Endothelial cell of umbilical vein (primary cell): Measurements from ENCODE around the gene AFDN. TPM values are rescaled to one million over a fixed set of nuclear protein-coding genes. Genes with fewer than 3 reads are reported as not detected.

Source experiments
- BruUV-seq: library from RNA; stranded (reverse); fragments of 400-500 nt; replicated peaks from 2 replicates; lab custom pipeline; 2021; lab: Mats Ljungman, UMichigan
- CTCF ChIA-PET: fragments of 300-600, 350-600 bp; sonication (Branson Sonifier 250); formaldehyde crosslinking; loops from one replicate; lab custom pipeline; 2021; ENCODE audit warnings: antibody characterized with exemption, inconsistent platforms; lab: Charles Lee
- POLR2A ChIA-PET: fragments of 300-600, 350-600 bp; sonication (Branson Sonifier 250); formaldehyde crosslinking; loops from one replicate; lab custom pipeline; 2021; ENCODE audit warnings: antibody characterized with exemption, inconsistent platforms; lab: Charles Lee
- DNase-seq: peaks from one replicate; pipeline ENCODE4 v3.0.0-alpha.2; 2011; ENCODE audit warnings: low read depth, low spot score
- FAIRE-seq: peaks from 2 replicates; lab custom pipeline; 2011; peaks lifted over from hg19 to GRCh38; lab: Jason Lieb, UNC
- H2AFZ ChIP-seq: 2 replicates; pipeline ENCODE4 v1.6.0; 2012; ENCODE audit warnings: low read depth, low read length, control low read depth, inconsistent platforms
- H3K27ac ChIP-seq: 2 replicates; pipeline ENCODE4 v1.5.1; 2011; ENCODE audit warnings: low read depth, mild to moderate bottlenecking, control low read depth, low read length, moderate library complexity; ENCODE audit not compliant: insufficient read depth
- H3K27me3 ChIP-seq, 2 experiments: 2 replicates each; pipeline versions ENCODE4 v1.6.0 to v1.6.1; 2011; ENCODE audit warnings: low read length in 2 of 2, mixed read lengths in 1 of 2; ENCODE audit not compliant: control insufficient read depth in 2 of 2, insufficient read depth in 2 of 2
- H3K36me3 ChIP-seq, 2 experiments: 2 replicates in 1 of 2; 3 replicates in 1 of 2; pipeline ENCODE4 v1.5.1; 2011; ENCODE audit warnings: low read length in 2 of 2, mild to moderate bottlenecking in 1 of 2, moderate library complexity in 1 of 2; ENCODE audit not compliant: control insufficient read depth in 2 of 2, insufficient read depth in 2 of 2; ENCODE audit errors: extremely low read depth in 1 of 2
- H3K4me1 ChIP-seq: 3 replicates; pipeline ENCODE4 v1.5.1; 2011; ENCODE audit warnings: mild to moderate bottlenecking, low read length; ENCODE audit not compliant: control insufficient read depth, insufficient read depth; ENCODE audit errors: extremely low read depth
- H3K4me2 ChIP-seq: 2 replicates; pipeline ENCODE4 v1.6.1; 2011; ENCODE audit warnings: low read length, control low read depth, mixed read lengths; ENCODE audit not compliant: insufficient read depth
- H3K4me3 ChIP-seq, 3 experiments: fragments of 200-600 bp in 1 of 3; sonication (generic), shearing (Covaris generic) in 1 of 3; replicated peaks in 1 of 3; 2 replicates each; pipeline ENCODE4 v1.5.1; 2011 to 2016; ENCODE audit warnings: control low read depth in 3 of 3, low read length in 3 of 3, mild to moderate bottlenecking in 2 of 3, inconsistent platforms in 1 of 3, low read depth in 1 of 3, moderate library complexity in 1 of 3; ENCODE audit not compliant: insufficient read depth in 1 of 3
- H3K79me2 ChIP-seq: 2 replicates; pipeline ENCODE4 v1.6.0; 2012; ENCODE audit warnings: low read length, inconsistent platforms; ENCODE audit not compliant: control insufficient read depth, insufficient read depth
- H3K9ac ChIP-seq: replicated peaks from 2 replicates; pipeline ENCODE3; 2011; ENCODE audit warnings: low read length, control low read depth; ENCODE audit not compliant: insufficient read depth; ENCODE audit errors: extremely low read depth
- H3K9me1 ChIP-seq: replicated peaks from 3 replicates; pipeline ENCODE4 v1.6.0; 2011; ENCODE audit warnings: mild to moderate bottlenecking, low read length; ENCODE audit not compliant: control insufficient read depth, insufficient read depth; ENCODE audit errors: extremely low read depth
- H3K9me3 ChIP-seq: replicated peaks from 2 replicates; pipeline ENCODE4 v1.5.1; 2012; ENCODE audit warnings: low read length, inconsistent platforms; ENCODE audit not compliant: control insufficient read depth, insufficient read depth
- H4K20me1 ChIP-seq: replicated peaks from 2 replicates; pipeline ENCODE3; 2011; ENCODE audit warnings: mild to moderate bottlenecking, low read length; ENCODE audit not compliant: control insufficient read depth, insufficient read depth; ENCODE audit errors: extremely low read depth
- EZH2 ChIP-seq: IDR thresholded peaks from 2 replicates; pipeline ENCODE4 v1.6.1; 2012; ENCODE audit warnings: borderline replicate concordance, low read depth, mild to moderate bottlenecking, moderate library complexity, low read length, inconsistent platforms; ENCODE audit not compliant: severe bottlenecking
- FOS ChIP-seq: IDR thresholded peaks from 2 replicates; pipeline ENCODE4 v1.6.1; 2011; ENCODE audit warnings: mild to moderate bottlenecking, low read length, moderate library complexity, borderline replicate concordance; ENCODE audit not compliant: insufficient read depth
- GATA2 ChIP-seq: IDR thresholded peaks from 2 replicates; pipeline ENCODE4 v1.7.0; 2011; ENCODE audit warnings: low read depth, mild to moderate bottlenecking, moderate library complexity, mixed read lengths, low read length; ENCODE audit not compliant: insufficient read length, insufficient read depth
- JUN ChIP-seq: IDR thresholded peaks from 2 replicates; pipeline ENCODE4 v1.6.1; 2011; ENCODE audit warnings: borderline replicate concordance, low read depth; ENCODE audit not compliant: insufficient read length, insufficient read depth
- MYC ChIP-seq: IDR thresholded peaks from one replicate; pipeline ENCODE4 v1.6.1; 2011; ENCODE audit warnings: mild to moderate bottlenecking, low read depth, low read length
- POLR2A ChIP-seq: IDR thresholded peaks from 2 replicates; pipeline ENCODE4 v1.6.1; 2012; ENCODE audit warnings: low read depth, mild to moderate bottlenecking, control low read depth, low read length
- POLR2AphosphoS5 ChIP-seq: IDR thresholded peaks from 2 replicates; pipeline ENCODE4 v1.6.1; 2012; ENCODE audit warnings: low read depth, mild to moderate bottlenecking, control low read depth, low read length, moderate library complexity; ENCODE audit not compliant: insufficient read depth
- dilution Hi-C: fragments of 300-500 bp; cut with MboI; formaldehyde crosslinking; loops from one replicate; pipeline ENCODE4 v1.15.0; 2019; ENCODE audit warnings: low sequenced_read_pairs; ENCODE audit not compliant: extremely low pct_ligation_motif_present
- intact Hi-C: fragments of 100-400 bp; cut with micrococcal nuclease; formaldehyde crosslinking; loops from one replicate; pipeline ENCODE4 v1.10.0; 2022
- polyA plus RNA-seq, 4 experiments: library from polyadenylated mRNA; depleted of rRNA in 3 of 4; stranded (reverse) in 3 of 4; unstranded in 1 of 4; fragments of >200 nt; gene quantifications; 2 replicates each; pipeline versions ENCODE4 v1.2.1 to v1.2.3, GENCODE V29; 2011 to 2012; ENCODE audit warnings: missing spikeins in 1 of 4
- total RNA-seq: library from RNA; stranded (reverse); gene quantifications from 2 replicates; pipeline ENCODE4 v1.2.3, GENCODE V29; 2021
- TF ChIP-seq, protein P1 (sequence below), 2 donors: IDR thresholded peaks; 1 replicate in 1 of 2; 2 replicates in 1 of 2; pipeline ENCODE4 v1.5.1; 2011; ENCODE audit warnings: low read length in 2 of 2, mild to moderate bottlenecking in 2 of 2, moderate library complexity in 2 of 2, control low read depth in 1 of 2, inconsistent platforms in 1 of 2, low read depth in 1 of 2; ENCODE audit not compliant: insufficient read depth in 1 of 2; ENCODE audit errors: extremely low read depth in 1 of 2
- TF ChIP-seq, protein P2 (sequence below): IDR thresholded peaks from 2 replicates; pipeline ENCODE4 v1.6.1; 2011; ENCODE audit not compliant: insufficient read depth, insufficient read length

The AFDN gene
- total and polyA plus RNA-seq, 2 donors (not counting 3 experiments of a cell fraction or from before 2014, with no cell fraction given): 31.0 to 134 TPM

DNA sequence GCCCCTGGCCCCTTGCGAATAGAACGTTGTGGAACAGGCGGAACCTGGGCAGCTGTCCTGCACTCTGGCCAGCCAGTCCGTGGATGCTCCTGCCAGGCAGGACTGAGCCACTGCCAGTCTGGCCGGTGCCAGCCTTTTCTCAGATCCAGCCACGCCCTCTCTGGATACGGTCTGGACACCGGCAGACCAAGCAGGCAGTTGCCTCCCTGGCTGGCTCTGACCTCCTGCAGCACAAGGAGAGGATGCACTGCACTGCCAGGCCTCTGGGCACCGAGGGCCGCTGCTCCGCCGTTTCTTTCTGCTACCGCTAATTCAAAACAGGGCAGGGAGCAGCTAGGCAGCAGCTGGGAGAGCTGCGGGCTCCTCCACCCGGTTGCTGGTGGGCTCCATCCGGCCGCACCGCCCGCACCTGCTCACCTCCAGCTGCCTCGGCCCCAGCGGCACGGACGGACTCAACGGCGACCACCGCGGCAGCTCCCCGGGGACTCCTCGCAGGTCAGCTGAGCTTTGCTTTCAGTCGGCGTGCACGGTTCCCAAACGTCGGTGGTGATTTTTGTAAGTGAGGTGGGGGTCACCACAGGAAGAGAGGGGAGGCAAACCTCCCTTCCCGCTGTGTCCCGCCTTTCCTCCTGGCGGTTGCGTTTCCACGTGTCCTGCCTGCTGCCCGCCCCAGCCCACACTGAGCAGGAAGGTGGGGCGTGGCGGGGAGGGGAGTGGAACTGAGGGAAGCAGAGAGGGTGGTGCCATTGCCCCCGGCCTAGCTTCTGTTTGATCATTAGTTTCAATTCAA lies 30.3 kb upstream of the AFDN start:
- FAIRE-seq (no peak), DNase-seq (no peak)
- H3K4me1 ChIP-seq: no peaks in the 10 kb centered on the region
- no peaks in the 10 kb centered on the region for H4K20me1 ChIP-seq
- dilution Hi-C loops (no loop called here), intact Hi-C loops (loop anchor here (10.0 kb wide), 1 partner anchor 312 kb away; no protein-coding TSS in a partner anchor)
- no peak overlapping the region for H3K9ac ChIP-seq
- no TSS peak for BruUV-seq
- ChIA-PET CTCF (interaction anchor here (0.8 to 1.9 kb wide), 2 partner anchors 9 to 311 kb away, joined by 3 to 5 read pairs; no protein-coding TSS in a partner anchor), POLR2A (no interaction called here)
- H3K27ac ChIP-seq: no peak overlapping the region
- no peaks in the 10 kb centered on the region for H3K36me3 ChIP-seq
- peak overlapping the region in 2 of 3 experiments; percentile 4 to 18 for H3K4me3 ChIP-seq
- peak overlapping the region; percentile 58 for H2AFZ ChIP-seq
- no peaks in the 10 kb centered on the region for H3K9me3 ChIP-seq
- peak overlapping the region; percentile 36 for H3K4me2 ChIP-seq
- TF ChIP-seq EZH2: peak; percentile 78
- no peak for TF ChIP-seq JUN
- H3K79me2 ChIP-seq: no peaks in the 10 kb centered on the region
- peaks cover 23 to 34% of the 10 kb centered on the region in 2 experiments for H3K27me3 ChIP-seq
- no peaks in the 10 kb centered on the region for H3K9me1 ChIP-seq

DNA sequence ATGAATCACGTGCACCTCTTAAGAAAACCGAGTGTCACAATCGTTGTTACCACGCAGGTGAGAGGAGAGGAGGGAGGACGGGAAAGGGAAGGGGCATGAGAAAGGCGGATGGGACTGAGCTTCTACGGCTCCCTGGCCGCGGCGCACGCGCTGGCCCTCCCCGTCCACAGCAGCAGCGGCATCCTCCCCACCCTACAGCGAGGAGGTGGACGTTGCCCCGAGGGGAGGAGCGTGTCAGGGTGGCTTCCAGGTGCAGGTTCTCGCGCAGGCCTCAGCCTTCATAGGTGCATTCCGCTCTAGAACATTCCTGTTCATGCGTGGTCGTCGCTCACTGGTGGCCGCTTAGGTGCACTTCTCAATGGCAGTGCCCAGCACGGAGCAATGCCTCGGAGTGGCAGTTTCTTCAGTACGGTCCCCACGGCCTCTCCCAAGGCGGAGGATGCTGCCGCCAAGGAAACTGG lies 29.7 kb upstream of the AFDN start:
- Histone ChIP-seq H3K27ac (no peak overlapping the region), H3K27me3 (peaks cover 23 to 34% of the 10 kb centered on the region in 2 experiments), H3K36me3 (no peaks in the 10 kb centered on the region), H3K4me1 (no peaks in the 10 kb centered on the region), H2AFZ (peak overlapping the region; percentile 58), H3K79me2 (no peaks in the 10 kb centered on the region), H3K9me3 (no peaks in the 10 kb centered on the region), H3K4me3 (peak overlapping the region in 1 of 3 experiments; percentile 4), H3K4me2 (peak overlapping the region; percentile 36), H3K9ac (no peak overlapping the region), H3K9me1 (no peaks in the 10 kb centered on the region), H4K20me1 (no peaks in the 10 kb centered on the region)
- no peak for DNase-seq
- POLR2A ChIA-PET: no interaction called here
- no peak for FAIRE-seq
- no TSS peak for BruUV-seq
- TF ChIP-seq, protein P1, sequence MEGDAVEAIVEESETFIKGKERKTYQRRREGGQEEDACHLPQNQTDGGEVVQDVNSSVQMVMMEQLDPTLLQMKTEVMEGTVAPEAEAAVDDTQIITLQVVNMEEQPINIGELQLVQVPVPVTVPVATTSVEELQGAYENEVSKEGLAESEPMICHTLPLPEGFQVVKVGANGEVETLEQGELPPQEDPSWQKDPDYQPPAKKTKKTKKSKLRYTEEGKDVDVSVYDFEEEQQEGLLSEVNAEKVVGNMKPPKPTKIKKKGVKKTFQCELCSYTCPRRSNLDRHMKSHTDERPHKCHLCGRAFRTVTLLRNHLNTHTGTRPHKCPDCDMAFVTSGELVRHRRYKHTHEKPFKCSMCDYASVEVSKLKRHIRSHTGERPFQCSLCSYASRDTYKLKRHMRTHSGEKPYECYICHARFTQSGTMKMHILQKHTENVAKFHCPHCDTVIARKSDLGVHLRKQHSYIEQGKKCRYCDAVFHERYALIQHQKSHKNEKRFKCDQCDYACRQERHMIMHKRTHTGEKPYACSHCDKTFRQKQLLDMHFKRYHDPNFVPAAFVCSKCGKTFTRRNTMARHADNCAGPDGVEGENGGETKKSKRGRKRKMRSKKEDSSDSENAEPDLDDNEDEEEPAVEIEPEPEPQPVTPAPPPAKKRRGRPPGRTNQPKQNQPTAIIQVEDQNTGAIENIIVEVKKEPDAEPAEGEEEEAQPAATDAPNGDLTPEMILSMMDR (IDR thresholded peaks at IDR 0.05; ENCODE audit: extremely low read depth in 1 of 2, insufficient read depth in 1 of 2, low read depth in 1 of 2, low read length in 2 of 2): no peak
- TF ChIP-seq POLR2AphosphoS5 (no peak), GATA2 (no peak), EZH2 (no peak), FOS (no peak), JUN (no peak), MYC (no peak), POLR2A (no peak)
- TF ChIP-seq, protein P2, sequence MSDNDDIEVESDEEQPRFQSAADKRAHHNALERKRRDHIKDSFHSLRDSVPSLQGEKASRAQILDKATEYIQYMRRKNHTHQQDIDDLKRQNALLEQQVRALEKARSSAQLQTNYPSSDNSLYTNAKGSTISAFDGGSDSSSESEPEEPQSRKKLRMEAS: no peak
- dilution Hi-C loops: no loop called here
- intact Hi-C loops: loop anchor here (10.0 kb wide), 1 partner anchor 312 kb away; no protein-coding TSS in a partner anchor
- CTCF ChIA-PET: interaction anchor here (0.8 to 1.9 kb wide), 2 partner anchors 8 to 312 kb away, joined by 3 to 5 read pairs; no protein-coding TSS in a partner anchor
